PFSK-1 (cell line): ENCODE results near the gene LCN12.

ENCODE experiments used
- FOXP2 ChIP-seq: optimal IDR thresholded peaks from 2 replicates; pipeline ENCODE3; 2011; ENCODE audit warnings: borderline replicate concordance, control low read depth, inconsistent platforms; ENCODE audit not compliant: insufficient read depth; ENCODE audit errors: extremely low read length, extremely low read depth
- POLR2AphosphoS5 ChIP-seq: IDR thresholded peaks from 2 replicates; pipeline ENCODE4 v1.6.1; 2012; ENCODE audit warnings: low read depth, mild to moderate bottlenecking, control low read depth, low read length, moderate library complexity
- SIN3A ChIP-seq: IDR thresholded peaks from 2 replicates; pipeline ENCODE4 v1.6.1; 2012; ENCODE audit warnings: mild to moderate bottlenecking, low read length, moderate library complexity, borderline replicate concordance; ENCODE audit not compliant: insufficient read depth
- TAF1 ChIP-seq: IDR thresholded peaks from 2 replicates; pipeline ENCODE4 v1.6.1; 2012; ENCODE audit warnings: low read length, control low read depth, borderline replicate concordance; ENCODE audit not compliant: insufficient read depth
- TF ChIP-seq, protein P1 (sequence below), 2 experiments: IDR thresholded peaks; 2 replicates each; pipeline versions ENCODE4 v1.6.1 to v1.8.0; 2011 to 2012; ENCODE audit warnings: low read depth in 2 of 2, low read length in 2 of 2, control low read depth in 1 of 2, inconsistent platforms in 1 of 2, mild to moderate bottlenecking in 1 of 2, moderate library complexity in 1 of 2; ENCODE audit not compliant: insufficient read depth in 1 of 2

Gene LCN12

GRCh38 chr9:136975644-136976043, 23.6 kb downstream of the LCN12 start:
- TF ChIP-seq FOXP2 (no peak), TAF1 (no peak), SIN3A (no peak), POLR2AphosphoS5 (no peak)
- TF ChIP-seq, protein P1, sequence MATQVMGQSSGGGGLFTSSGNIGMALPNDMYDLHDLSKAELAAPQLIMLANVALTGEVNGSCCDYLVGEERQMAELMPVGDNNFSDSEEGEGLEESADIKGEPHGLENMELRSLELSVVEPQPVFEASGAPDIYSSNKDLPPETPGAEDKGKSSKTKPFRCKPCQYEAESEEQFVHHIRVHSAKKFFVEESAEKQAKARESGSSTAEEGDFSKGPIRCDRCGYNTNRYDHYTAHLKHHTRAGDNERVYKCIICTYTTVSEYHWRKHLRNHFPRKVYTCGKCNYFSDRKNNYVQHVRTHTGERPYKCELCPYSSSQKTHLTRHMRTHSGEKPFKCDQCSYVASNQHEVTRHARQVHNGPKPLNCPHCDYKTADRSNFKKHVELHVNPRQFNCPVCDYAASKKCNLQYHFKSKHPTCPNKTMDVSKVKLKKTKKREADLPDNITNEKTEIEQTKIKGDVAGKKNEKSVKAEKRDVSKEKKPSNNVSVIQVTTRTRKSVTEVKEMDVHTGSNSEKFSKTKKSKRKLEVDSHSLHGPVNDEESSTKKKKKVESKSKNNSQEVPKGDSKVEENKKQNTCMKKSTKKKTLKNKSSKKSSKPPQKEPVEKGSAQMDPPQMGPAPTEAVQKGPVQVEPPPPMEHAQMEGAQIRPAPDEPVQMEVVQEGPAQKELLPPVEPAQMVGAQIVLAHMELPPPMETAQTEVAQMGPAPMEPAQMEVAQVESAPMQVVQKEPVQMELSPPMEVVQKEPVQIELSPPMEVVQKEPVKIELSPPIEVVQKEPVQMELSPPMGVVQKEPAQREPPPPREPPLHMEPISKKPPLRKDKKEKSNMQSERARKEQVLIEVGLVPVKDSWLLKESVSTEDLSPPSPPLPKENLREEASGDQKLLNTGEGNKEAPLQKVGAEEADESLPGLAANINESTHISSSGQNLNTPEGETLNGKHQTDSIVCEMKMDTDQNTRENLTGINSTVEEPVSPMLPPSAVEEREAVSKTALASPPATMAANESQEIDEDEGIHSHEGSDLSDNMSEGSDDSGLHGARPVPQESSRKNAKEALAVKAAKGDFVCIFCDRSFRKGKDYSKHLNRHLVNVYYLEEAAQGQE (IDR thresholded peaks at IDR 0.05; ENCODE audit: insufficient read depth in 1 of 2, low read depth in 2 of 2, low read length in 2 of 2), result no peak

- TF ChIP-seq FOXP2 (no peak), TAF1 (no peak), POLR2AphosphoS5 (no peak), SIN3A (no peak)
- TF ChIP-seq, protein P1 (IDR thresholded peaks at IDR 0.05; ENCODE audit: insufficient read depth in 1 of 2, low read depth in 2 of 2, low read length in 2 of 2), result no peak
Measured at GRCh38 chr9:136977223-136977622, 25.1 kb downstream of the LCN12 start, which contains the start of gene PTGDS. TSS of gene PTGDS (plus strand) at chr9:136977504. CDS start at chr9:136977579, 75 bp downstream.

GRCh38 chr9:136977649-136978072, 25.6 kb downstream of the LCN12 start:
- TF ChIP-seq, protein P1 (IDR thresholded peaks at IDR 0.05; ENCODE audit: insufficient read depth in 1 of 2, low read depth in 2 of 2, low read length in 2 of 2), result no peak
- TF ChIP-seq FOXP2 (no peak), POLR2AphosphoS5 (no peak), SIN3A (no peak), TAF1 (no peak)

DNA sequence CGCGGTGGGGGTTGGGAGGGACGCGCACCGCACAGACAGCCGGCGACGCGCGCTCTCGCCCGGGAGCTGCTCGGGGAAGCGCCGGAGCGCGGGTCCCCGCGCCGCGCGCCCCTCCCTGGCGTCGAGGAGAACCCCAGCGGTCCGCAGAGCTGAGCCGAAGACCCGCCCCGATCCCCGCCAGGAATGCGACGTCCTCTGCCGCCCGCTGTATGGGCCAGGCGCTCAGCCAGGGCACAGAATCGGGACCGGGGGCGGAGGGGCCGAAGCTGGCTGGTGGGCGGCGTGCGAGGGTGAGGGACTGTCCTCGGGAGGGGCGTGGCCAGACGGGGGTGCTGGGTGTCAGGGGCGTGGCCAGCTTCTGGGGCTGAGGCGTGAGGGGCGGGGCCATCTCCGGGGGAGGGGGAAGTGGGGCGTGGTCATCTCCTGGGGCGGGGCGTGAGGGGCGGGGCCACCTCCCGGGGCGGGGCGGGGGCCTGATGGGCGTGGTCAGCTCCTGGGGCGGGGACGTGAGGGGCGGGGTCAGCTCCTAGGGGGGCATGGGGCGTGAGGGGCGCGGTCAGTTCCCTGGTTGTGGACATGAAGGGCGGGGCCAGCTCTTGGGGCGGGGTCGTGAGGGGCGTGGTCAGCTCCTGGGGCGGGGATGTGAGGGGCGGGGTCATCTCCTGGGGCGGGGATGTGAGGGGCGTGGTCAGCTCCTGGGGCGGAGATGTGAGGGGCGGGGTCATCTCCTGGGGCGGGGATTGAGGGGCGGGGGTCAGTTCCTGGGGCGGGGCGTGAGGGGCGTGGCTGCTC, 26.2 kb downstream of the LCN12 start:
- TF ChIP-seq FOXP2, result no peak
- TF ChIP-seq, protein P1 (IDR thresholded peaks at IDR 0.05; ENCODE audit: insufficient read depth in 1 of 2, low read depth in 2 of 2, low read length in 2 of 2), result no peak
